Pancreas (tissue), 10 donors: ENCODE measurements around the gene PMPCB. TPM values are rescaled to one million over a fixed set of nuclear protein-coding genes. Genes with fewer than 3 reads are reported as not detected.
A peak's percentile ranks its signal among the peaks of the same experiment; 100 is the strongest.
"Not testable (repeated sequence)": the region's sequence is repeated elsewhere in the genome, so short reads cannot be mapped to it uniquely, and the experiment has no call there.

Experiments
- ATAC-seq, 4 donors: fragments of 200-7000 bp; cut with Tn5 transposase; one replicate each; pipeline versions ENCODE4 v1.8.0 to v1.9.1; 2020; ENCODE audit warnings: mild to moderate bottlenecking in 4 of 4, moderate library complexity in 4 of 4
- DNase-seq, 6 donors: peaks; one replicate each; pipeline ENCODE4 v3.0.0-alpha.2; 2020
- FAIRE-seq: peaks from 2 replicates; lab custom pipeline; 2012; peaks lifted over from hg19 to GRCh38; lab: Jason Lieb, UNC
- H3K27ac ChIP-seq, 4 donors: fragments of 200-600 bp; sonication (generic); 1 replicate in 3 of 4; 2 replicates in 1 of 4; pipeline versions ENCODE4 v1.5.0 to v1.8.0; 2020
- H3K27me3 ChIP-seq, 4 donors: fragments of 200-600 bp; one replicate each; pipeline ENCODE4 v1.8.0; 2021
- H3K36me3 ChIP-seq, 3 donors: fragments of 200-600 bp; sonication (generic) in 1 of 3; one replicate each; pipeline versions ENCODE4 v1.5.0 to v1.8.0; 2020 to 2021
- H3K4me1 ChIP-seq, 3 donors: fragments of 200-600 bp; one replicate each; pipeline ENCODE4 v1.8.0; 2021
- H3K4me3 ChIP-seq, 4 donors: fragments of 200-600 bp; sonication (generic) in 2 of 4; one replicate each; pipeline versions ENCODE4 v1.5.0 to v1.8.0; 2020 to 2021
- H3K9me3 ChIP-seq, 4 donors: fragments of 200-600 bp; one replicate each; pipeline ENCODE4 v1.8.0; 2021
- CTCF ChIP-seq, 4 donors: fragments of 200-600 bp; sonication (generic) in 3 of 4; IDR thresholded peaks; one replicate each; pipeline versions ENCODE4 v1.5.0 to v1.8.0; 2021; ENCODE audit warnings: antibody characterized with exemption in 4 of 4
- WGBS, 2 donors: extraction: QIAGEN DNeasy Blood & Tissue Kit; methylation state at CpG; one replicate each; pipeline ENCODE4 v1.1.7; 2013; 5-methylcytosine and 5-hydroxymethylcytosine counted together
- intact Hi-C, 3 donors: fragments of 100-400 bp; cut with DNase I; formaldehyde crosslinking; loops; one replicate each; pipeline versions ENCODE4 v1.11.1 to v1.14.2; 2022
- polyA plus RNA-seq, 2 donors: library from polyadenylated mRNA; stranded (reverse); fragments of 200-250 nt; gene quantifications; one replicate each; pipeline ENCODE4 v1.2.3, GENCODE V29; 2013
- total RNA-seq, 6 donors: library from RNA; stranded (reverse); fragmentation: NEBNext Ultra II Directional in 4 of 6; extraction: Animal tissue kit (Norgen Biotek cat#: 25700) in 4 of 6; gene quantifications; one replicate each; pipeline versions ENCODE4 v1.2.1 to v1.2.4, GENCODE V29; 2021 to 2023
- donor health status: healthy with polysubstance abuse.
- donor health status: DM: no; HTN: no; CAD: no; lungs with moderate emphysema.
- donor health status: DM: no; HTN: no; CAD: no.
- donor health status: control.
- donor health status: control.
- donor health status: Bipolar disorder and iron deficiency.
- donor health status: DM: yes; HTN: yes; CAD: no.
- donor health status: DM: no; HTN: no; CAD: no.
- donor health status: DM: no; HTN: no; CAD: no.
- donor health status: DM: yes; HTN: yes; CAD: no.

The PMPCB gene
- total RNA-seq (10 to 100 TPM; 27.8 to 40.1 (median 30.9) TPM), polyA plus RNA-seq (10 to 100 TPM; 20.8 to 44.7 TPM)

GRCh38 chr7:103296901-103297836, at the start of gene PMPCB:
Gene PMPCB, plus strand, starts transcription at chr7:103297435. Its CDS starts 25 bp downstream, at chr7:103297460.
- Histone ChIP-seq H3K36me3 (peaks cover 0 to 13% (median 11%) of the 10 kb centered on the region in 3 donors), H3K27me3 (no peaks in the 10 kb centered on the region), H3K9me3 (no peaks in the 10 kb centered on the region), H3K4me1 (peaks cover 8 to 16% (median 13%) of the 10 kb centered on the region in 3 donors), H3K27ac (peak within 1 kb of the TSS; percentile 56 to 81 (median 64)), H3K4me3 (peak within 1 kb of the TSS; percentile 68 to 88 (median 76))
- TF ChIP-seq CTCF (IDR thresholded peaks at IDR 0.05), result peak; percentile 95 to 97 (median 96)
- 2% methylated on average over 51 to 52 of the region's 52 CpGs for WGBS, 2 donors
- DNase-seq, result peak; percentile 86 to 98 (median 94)
- no peak for FAIRE-seq
- intact Hi-C loops, result no loop called here
- peak; percentile 97 to 100 (median 100) for ATAC-seq

- H3K27me3 ChIP-seq, FAIRE-seq, H3K36me3 ChIP-seq, H3K27ac ChIP-seq, intact Hi-C loops, H3K4me3 ChIP-seq, DNase-seq, H3K4me1 ChIP-seq, H3K9me3 ChIP-seq, ATAC-seq: not testable (repeated sequence)
- 35 to 47% methylated on average over 3 of the region's 3 CpGs for WGBS, 2 donors
Measured at GRCh38 chr7:103253699-103254506, 43.3 kb upstream of the PMPCB start.

GRCh38 chr7:103264054-103264453, 33.2 kb upstream of the PMPCB start:
- H3K27ac ChIP-seq, H3K27me3 ChIP-seq, intact Hi-C loops, DNase-seq, H3K36me3 ChIP-seq, H3K4me3 ChIP-seq, H3K9me3 ChIP-seq, ATAC-seq, FAIRE-seq, H3K4me1 ChIP-seq: not testable (repeated sequence)
- WGBS, 2 donors, result 77 to 92% methylated on average over 2 of the region's 2 CpGs

GRCh38 chr7:103266229-103266628, 31.0 kb upstream of the PMPCB start:
- DNase-seq, ATAC-seq: not testable (repeated sequence)
- 54 to 58% methylated on average over 2 of the region's 2 CpGs for WGBS, 2 donors

GRCh38 chr7:103273374-103273773, 23.9 kb upstream of the PMPCB start:
- H3K4me1 ChIP-seq, intact Hi-C loops, ATAC-seq, DNase-seq, FAIRE-seq, H3K36me3 ChIP-seq, H3K27me3 ChIP-seq, H3K27ac ChIP-seq, H3K4me3 ChIP-seq, H3K9me3 ChIP-seq: not testable (repeated sequence)
- 87 to 91% methylated on average over 6 of the region's 6 CpGs for WGBS, 2 donors

More at GRCh38 chr7:103266229-103266628, 31.0 kb upstream of the PMPCB start:
- H3K4me1 ChIP-seq, H3K4me3 ChIP-seq, H3K27me3 ChIP-seq, H3K36me3 ChIP-seq, intact Hi-C loops, H3K9me3 ChIP-seq, H3K27ac ChIP-seq, FAIRE-seq: not testable (repeated sequence)

- H3K4me1 ChIP-seq, ATAC-seq, H3K27ac ChIP-seq, H3K4me3 ChIP-seq, H3K9me3 ChIP-seq, intact Hi-C loops, FAIRE-seq, H3K27me3 ChIP-seq, H3K36me3 ChIP-seq: not testable (repeated sequence)
- DNase-seq, result peak in 1 of 6 donors; percentile 40
- whole genome bisulfite sequencing, 2 donors, result 94 to 96% methylated on average over 13 to 24 of the region's 24 CpGs
Measured at GRCh38 chr7:103274867-103275266, 22.4 kb upstream of the PMPCB start.

- H3K36me3 ChIP-seq, intact Hi-C loops, H3K4me1 ChIP-seq, H3K27ac ChIP-seq, H3K4me3 ChIP-seq, H3K9me3 ChIP-seq, H3K27me3 ChIP-seq, ATAC-seq, DNase-seq, FAIRE-seq: not testable (repeated sequence)
- 60 to 61% methylated on average over 2 of the region's 2 CpGs for WGBS, 2 donors
Measured at GRCh38 chr7:103278195-103278594, 19.0 kb upstream of the PMPCB start.

GRCh38 chr7:103279636-103279962, 17.6 kb upstream of the PMPCB start:
- peak overlapping the region; percentile 14 to 63 (median 40) for H3K4me3 ChIP-seq
- 2 to 3% methylated on average over 12 of the region's 12 CpGs for WGBS, 2 donors
- intact Hi-C loops, H3K9me3 ChIP-seq, H3K27me3 ChIP-seq, DNase-seq, H3K27ac ChIP-seq, H3K36me3 ChIP-seq, H3K4me1 ChIP-seq, FAIRE-seq: not testable (repeated sequence)
- peak; percentile 21 to 74 (median 60) for ATAC-seq

GRCh38 chr7:103279963-103280802, 17.1 kb upstream of the PMPCB start:
- H3K27me3 ChIP-seq, H3K9me3 ChIP-seq, H3K4me1 ChIP-seq, FAIRE-seq, H3K36me3 ChIP-seq, intact Hi-C loops, H3K27ac ChIP-seq: not testable (repeated sequence)
- peak; percentile 50 to 88 (median 67) for DNase-seq
- 0 to 1% methylated on average over 54 to 71 of the region's 71 CpGs for WGBS, 2 donors
- peak; percentile 81 to 96 (median 91) for ATAC-seq
- peak overlapping the region; percentile 14 to 63 (median 40) for H3K4me3 ChIP-seq

- WGBS, 2 donors, result 1 to 2% methylated on average over 25 of the region's 25 CpGs
- H3K4me1 ChIP-seq, H3K36me3 ChIP-seq, FAIRE-seq, H3K27me3 ChIP-seq, H3K9me3 ChIP-seq, H3K27ac ChIP-seq, intact Hi-C loops: not testable (repeated sequence)
- ATAC-seq, result peak; percentile 15 to 29 (median 24)
- peak overlapping the region; percentile 14 to 63 (median 40) for H3K4me3 ChIP-seq
- DNase-seq, result peak in 4 of 6 donors; percentile 20 to 58 (median 28)
Measured at GRCh38 chr7:103280803-103281155, 16.5 kb upstream of the PMPCB start.
